Nephron (organoid): ENCODE measurements around the gene NCAM1.

Source experiments
- H3K27ac Mint-ChIP-seq, 3 experiments: 2 replicates each; pipeline ENCODE4 v1.8.0; 2020; ENCODE audit warnings: mixed read lengths in 3 of 3, mild to moderate bottlenecking in 2 of 3, moderate library complexity in 1 of 3
- H3K27me3 Mint-ChIP-seq: 2 replicates; pipeline ENCODE4 v1.8.0; 2021; ENCODE audit warnings: low read depth, mild to moderate bottlenecking, moderate library complexity, mixed read lengths
- H3K36me3 Mint-ChIP-seq: 2 replicates; pipeline ENCODE4 v1.8.0; 2020; ENCODE audit warnings: low read depth, mixed read lengths
- H3K4me1 Mint-ChIP-seq: 2 replicates; pipeline ENCODE4 v1.8.0; 2020; ENCODE audit warnings: mixed read lengths
- H3K4me3 Mint-ChIP-seq, 3 experiments: 2 replicates each; pipeline ENCODE4 v1.8.0; 2020; ENCODE audit warnings: mild to moderate bottlenecking in 3 of 3, mixed read lengths in 3 of 3, moderate library complexity in 2 of 3
- H3K9me3 Mint-ChIP-seq: 2 replicates; pipeline ENCODE4 v1.8.0; 2020; ENCODE audit warnings: mixed read lengths
- CTCF ChIP-seq, 3 experiments: fragments of 200-600 bp; sonication (generic); IDR thresholded peaks; one replicate each; pipeline ENCODE4 v1.5.0; 2021; ENCODE audit warnings: antibody characterized with exemption in 3 of 3; ENCODE audit not compliant: unreplicated experiment in 3 of 3

Gene NCAM1

GRCh38 chr11:113113801-113114704 lies 152.8 kb downstream of the NCAM1 start:
- H3K4me1 Mint-ChIP-seq = peaks cover 70% of the 10 kb centered on the region

GRCh38 chr11:113114705-113115027 lies 153.4 kb downstream of the NCAM1 start:
- no peak for TF ChIP-seq CTCF (IDR thresholded peaks at IDR 0.05; ENCODE audit: unreplicated experiment in 3 of 3)
- no peaks in the 10 kb centered on the region for H3K9me3 Mint-ChIP-seq
- no peaks in the 10 kb centered on the region for H3K36me3 Mint-ChIP-seq
- H3K27ac Mint-ChIP-seq = peak overlapping the region in 2 of 3 experiments; percentile 2 to 8
- H3K4me3 Mint-ChIP-seq = no peak overlapping the region
- H3K27me3 Mint-ChIP-seq = no peaks in the 10 kb centered on the region
- H3K4me1 Mint-ChIP-seq = peaks cover 69% of the 10 kb centered on the region

More at GRCh38 chr11:113113801-113114704, 152.8 kb downstream of the NCAM1 start:
- Mint-ChIP-seq H3K36me3 (no peaks in the 10 kb centered on the region), H3K4me3 (no peak overlapping the region), H3K27me3 (no peaks in the 10 kb centered on the region), H3K9me3 (no peaks in the 10 kb centered on the region), H3K27ac (peak overlapping the region in 2 of 3 experiments; percentile 2 to 8)
- peak; percentile 75 to 80 (median 80) for TF ChIP-seq CTCF (IDR thresholded peaks at IDR 0.05; ENCODE audit: unreplicated experiment in 3 of 3)

GRCh38 chr11:113118104-113118503 lies 156.9 kb downstream of the NCAM1 start:
- no peak overlapping the region for H3K4me3 Mint-ChIP-seq
- H3K9me3 Mint-ChIP-seq = no peaks in the 10 kb centered on the region
- no peaks in the 10 kb centered on the region for H3K27me3 Mint-ChIP-seq
- no peaks in the 10 kb centered on the region for H3K36me3 Mint-ChIP-seq
- no peak for TF ChIP-seq CTCF (IDR thresholded peaks at IDR 0.05; ENCODE audit: unreplicated experiment in 3 of 3)
- H3K4me1 Mint-ChIP-seq = peaks cover 71% of the 10 kb centered on the region
- H3K27ac Mint-ChIP-seq = peak overlapping the region in 1 of 3 experiments; percentile 66

GRCh38 chr11:113119074-113119473 lies 157.9 kb downstream of the NCAM1 start:
- Mint-ChIP-seq H3K4me3 (no peak overlapping the region), H3K27ac (peak overlapping the region in 2 of 3 experiments; percentile 20 to 66), H3K9me3 (no peaks in the 10 kb centered on the region), H3K4me1 (peaks cover 70% of the 10 kb centered on the region), H3K27me3 (no peaks in the 10 kb centered on the region), H3K36me3 (no peaks in the 10 kb centered on the region)
- no peak for TF ChIP-seq CTCF (IDR thresholded peaks at IDR 0.05; ENCODE audit: unreplicated experiment in 3 of 3)

GRCh38 chr11:113119966-113120736 lies 158.9 kb downstream of the NCAM1 start:
- Mint-ChIP-seq H3K36me3 (no peaks in the 10 kb centered on the region), H3K4me1 (peaks cover 71% of the 10 kb centered on the region)

More at GRCh38 chr11:113119966-113120736, 158.9 kb downstream of the NCAM1 start:
- Mint-ChIP-seq H3K27me3 (no peaks in the 10 kb centered on the region), H3K9me3 (no peaks in the 10 kb centered on the region), H3K4me3 (no peak overlapping the region), H3K27ac (no peak overlapping the region)
- no peak for TF ChIP-seq CTCF (IDR thresholded peaks at IDR 0.05; ENCODE audit: unreplicated experiment in 3 of 3)
